GM10266 (cell line): ENCODE data around the gene MEGF11.

Experiments used
- DNase-seq: peaks from one replicate; pipeline ENCODE4 v3.0.0; 2012; ENCODE audit errors: extremely low spot score
- TF ChIP-seq, protein P1 (sequence below): IDR thresholded peaks from 2 replicates; pipeline ENCODE4 v1.5.1; 2012; ENCODE audit warnings: mild to moderate bottlenecking, low read depth; ENCODE audit not compliant: control insufficient read depth, insufficient read depth; ENCODE audit errors: missing control alignments

Gene MEGF11

DNA sequence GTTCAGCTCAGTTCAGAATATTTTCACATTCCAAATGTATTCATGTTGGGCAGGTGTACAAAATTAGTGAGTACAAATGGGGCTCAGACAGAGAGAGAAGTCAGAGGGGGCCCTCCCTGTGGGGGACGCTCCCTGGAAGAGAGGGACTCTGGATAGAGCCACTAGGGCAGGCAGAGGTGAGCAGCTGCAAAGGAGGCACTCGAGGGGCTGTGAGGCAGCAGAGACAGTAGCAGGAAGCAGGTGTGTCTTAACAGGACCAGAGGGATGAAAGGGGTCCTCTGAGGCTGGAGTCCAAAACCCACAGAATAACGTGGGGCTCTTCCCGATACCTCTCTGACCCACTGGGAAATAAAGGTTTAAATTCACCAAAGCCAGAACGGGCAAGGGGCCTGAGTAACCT is 127.1 kb downstream of the MEGF11 start:
- DNase-seq = no peak
- TF ChIP-seq, protein P1, sequence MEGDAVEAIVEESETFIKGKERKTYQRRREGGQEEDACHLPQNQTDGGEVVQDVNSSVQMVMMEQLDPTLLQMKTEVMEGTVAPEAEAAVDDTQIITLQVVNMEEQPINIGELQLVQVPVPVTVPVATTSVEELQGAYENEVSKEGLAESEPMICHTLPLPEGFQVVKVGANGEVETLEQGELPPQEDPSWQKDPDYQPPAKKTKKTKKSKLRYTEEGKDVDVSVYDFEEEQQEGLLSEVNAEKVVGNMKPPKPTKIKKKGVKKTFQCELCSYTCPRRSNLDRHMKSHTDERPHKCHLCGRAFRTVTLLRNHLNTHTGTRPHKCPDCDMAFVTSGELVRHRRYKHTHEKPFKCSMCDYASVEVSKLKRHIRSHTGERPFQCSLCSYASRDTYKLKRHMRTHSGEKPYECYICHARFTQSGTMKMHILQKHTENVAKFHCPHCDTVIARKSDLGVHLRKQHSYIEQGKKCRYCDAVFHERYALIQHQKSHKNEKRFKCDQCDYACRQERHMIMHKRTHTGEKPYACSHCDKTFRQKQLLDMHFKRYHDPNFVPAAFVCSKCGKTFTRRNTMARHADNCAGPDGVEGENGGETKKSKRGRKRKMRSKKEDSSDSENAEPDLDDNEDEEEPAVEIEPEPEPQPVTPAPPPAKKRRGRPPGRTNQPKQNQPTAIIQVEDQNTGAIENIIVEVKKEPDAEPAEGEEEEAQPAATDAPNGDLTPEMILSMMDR = no peak

GRCh38 chr15:66126031-66126441 is 127.5 kb downstream of the MEGF11 start:
- TF ChIP-seq, protein P1 = no peak
- DNase-seq = no peak

DNA sequence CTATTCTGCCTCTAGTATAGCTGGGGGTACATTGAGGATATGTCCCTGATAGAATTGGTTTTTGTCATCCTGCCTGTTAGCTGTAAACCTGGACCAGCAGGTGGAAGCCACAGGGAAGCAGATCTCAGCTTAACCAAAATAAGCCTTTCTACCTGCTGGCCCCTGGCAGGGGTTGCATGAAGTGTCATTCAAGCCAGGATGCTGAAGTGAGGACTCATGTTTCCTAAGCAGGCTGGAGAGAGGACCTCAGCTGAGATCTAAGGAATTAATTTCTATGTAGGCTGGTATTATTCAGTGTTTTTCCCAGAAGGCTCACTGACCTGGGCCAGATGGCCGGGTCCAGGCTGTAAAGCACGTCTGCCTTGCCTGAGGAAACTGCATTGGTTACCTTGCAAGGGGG is 128.9 kb downstream of the MEGF11 start:
- TF ChIP-seq, protein P1 = no peak
- DNase-seq = no peak

- DNase-seq = no peak
- TF ChIP-seq, protein P1 = no peak
Measured at GRCh38 chr15:66123799-66124198, 129.8 kb downstream of the MEGF11 start.

DNA sequence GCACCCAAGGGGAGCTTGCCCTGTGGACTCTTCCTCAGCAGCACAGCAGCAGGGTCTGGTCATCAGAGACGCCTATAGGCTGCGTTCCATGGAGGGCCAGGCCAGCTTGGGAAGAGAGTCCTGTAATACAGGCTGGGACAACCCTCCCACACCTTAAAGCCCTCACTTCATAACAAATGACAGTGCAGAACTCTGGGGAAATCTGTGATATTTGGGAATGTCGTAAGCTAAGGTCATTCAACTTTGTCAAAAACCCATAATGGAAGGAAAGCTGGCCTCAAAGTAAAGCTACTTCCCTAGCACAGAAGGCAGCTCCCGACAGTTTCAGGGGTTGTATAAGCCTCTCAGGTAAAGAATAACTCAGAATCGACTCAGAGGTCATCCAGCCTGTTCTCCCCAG is 133.1 kb downstream of the MEGF11 start:
- TF ChIP-seq, protein P1 = no peak
- no peak for DNase-seq

DNA sequence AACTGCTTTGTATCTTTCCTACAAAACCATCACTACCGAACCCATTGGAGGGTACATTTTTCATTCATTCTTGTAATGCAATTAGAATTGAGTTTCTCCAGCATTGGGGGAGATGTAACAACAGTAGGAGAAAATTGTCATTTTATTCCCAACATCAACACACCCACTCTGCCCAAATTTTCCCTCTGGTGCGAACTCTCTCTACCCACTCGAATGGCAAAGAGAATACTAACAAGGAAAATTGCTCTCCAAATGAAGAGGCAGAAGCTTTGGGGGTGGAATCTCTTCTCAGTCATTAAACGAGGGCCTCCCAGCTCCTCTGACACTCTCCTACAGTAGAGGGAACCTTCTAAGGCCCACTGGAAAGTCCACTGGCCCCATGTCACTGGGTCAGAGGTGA is 135.7 kb downstream of the MEGF11 start:
- TF ChIP-seq, protein P1 = no peak
- no peak for DNase-seq

DNA sequence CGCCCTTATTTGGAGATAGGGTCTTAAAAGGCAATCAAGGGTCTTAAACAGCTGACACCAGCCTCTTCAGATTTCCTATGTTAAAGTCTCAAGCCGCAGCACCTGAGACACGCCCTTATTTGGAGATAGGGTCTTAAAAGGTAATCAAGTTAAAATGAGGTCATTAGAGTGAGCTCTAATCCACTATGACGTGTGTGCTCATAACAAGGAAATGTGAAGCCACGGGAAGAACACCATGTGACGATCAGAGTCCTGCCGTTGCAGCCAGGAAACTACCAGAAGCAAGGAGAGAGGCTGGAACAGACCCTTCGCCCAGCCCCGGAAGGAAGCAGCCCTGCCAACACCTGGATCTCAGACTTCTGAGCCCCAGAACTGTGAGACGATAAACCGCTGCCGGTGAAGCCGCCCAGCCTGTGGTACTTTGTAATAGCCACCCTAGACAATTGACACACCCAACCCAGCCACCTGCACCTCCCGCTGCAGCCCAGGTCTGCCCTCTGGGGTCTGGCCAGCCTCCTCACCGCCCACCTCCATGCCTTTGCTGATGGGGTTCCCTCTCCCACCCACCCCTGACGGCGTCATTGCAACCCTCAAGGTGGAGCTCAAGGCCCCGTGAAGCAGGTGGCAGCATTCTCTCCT is 137.9 kb downstream of the MEGF11 start:
- no peak for DNase-seq

More for the DNA sequence above, 137.9 kb downstream of the MEGF11 start:
- TF ChIP-seq, protein P1 = no peak
